GM23248 (cell line): ENCODE measurements around the gene UST. TPM values are rescaled to one million over a fixed set of nuclear protein-coding genes. Genes with fewer than 3 reads are reported as not detected.
"Not testable (repeated sequence)": the region's sequence is repeated elsewhere in the genome, so short reads cannot be mapped to it uniquely, and the experiment has no call there.

Experiments
- DNase-seq: peaks from one replicate; pipeline ENCODE4 v3.0.0-alpha.2; 2015
- H2AFZ ChIP-seq: fragments of 200-600 bp; sonication (generic); 2 replicates; pipeline ENCODE4 v1.6.1; 2016; ENCODE audit warnings: antibody characterized with exemption
- H3F3A ChIP-seq: fragments of 200-600 bp; sonication (generic); 2 replicates; pipeline ENCODE4 v1.6.1; 2016; ENCODE audit warnings: mild to moderate bottlenecking, antibody characterized with exemption, mixed run types; ENCODE audit not compliant: insufficient read depth
- H3K27ac ChIP-seq: fragments of 200-600 bp; sonication (generic); 2 replicates; pipeline ENCODE4 v1.5.1; 2016; ENCODE audit warnings: mild to moderate bottlenecking
- H3K27me3 ChIP-seq: fragments of 200-600 bp; sonication (generic); replicated peaks from 2 replicates; pipeline ENCODE4 v1.6.1; 2016; ENCODE audit warnings: mild to moderate bottlenecking; ENCODE audit not compliant: insufficient read depth
- H3K36me3 ChIP-seq: fragments of 200-600 bp; sonication (generic); 2 replicates; pipeline ENCODE4 v1.6.1; 2016; ENCODE audit warnings: low read depth, mild to moderate bottlenecking
- H3K4me1 ChIP-seq: fragments of 200-600 bp; sonication (generic); 2 replicates; pipeline ENCODE4 v1.6.1; 2016; ENCODE audit warnings: mild to moderate bottlenecking; ENCODE audit not compliant: insufficient read depth
- H3K4me2 ChIP-seq: fragments of 200-600 bp; sonication (generic); one replicate; pipeline ENCODE4 v1.6.1; 2016; ENCODE audit warnings: mild to moderate bottlenecking; ENCODE audit not compliant: unreplicated experiment
- H3K4me3 ChIP-seq: fragments of 200-600 bp; sonication (generic); 2 replicates; pipeline ENCODE4 v1.5.1; 2016; ENCODE audit warnings: mild to moderate bottlenecking
- H3K79me2 ChIP-seq: fragments of 200-600 bp; sonication (generic); 2 replicates; pipeline ENCODE4 v1.6.1; 2016; ENCODE audit warnings: mild to moderate bottlenecking; ENCODE audit not compliant: insufficient read depth
- H3K9ac ChIP-seq: fragments of 200-600 bp; sonication (generic); 2 replicates; pipeline ENCODE4 v1.6.1; 2016; ENCODE audit warnings: mild to moderate bottlenecking
- H3K9me2 ChIP-seq: fragments of 200-600 bp; sonication (generic); 2 replicates; pipeline ENCODE4 v1.6.1; 2016; ENCODE audit warnings: mixed run types, mild to moderate bottlenecking, moderate library complexity; ENCODE audit not compliant: insufficient read depth
- H3K9me3 ChIP-seq: fragments of 200-600 bp; sonication (generic); one replicate; pipeline ENCODE4 v1.6.1; 2017; ENCODE audit warnings: low read depth
- H4K20me1 ChIP-seq: fragments of 200-600 bp; sonication (generic); 2 replicates; pipeline ENCODE4 v1.6.0; 2016; ENCODE audit not compliant: insufficient read depth
- EZH2 ChIP-seq: fragments of 200-600 bp; sonication (generic); IDR thresholded peaks from 2 replicates; pipeline ENCODE4 v1.6.1; 2018; ENCODE audit warnings: antibody characterized with exemption, mild to moderate bottlenecking; ENCODE audit not compliant: insufficient read depth, poor library complexity, severe bottlenecking
- EZH2phosphoT487 ChIP-seq: fragments of 200-600 bp; sonication (generic); IDR thresholded peaks from 2 replicates; pipeline ENCODE4 v1.6.1; 2018; ENCODE audit warnings: antibody characterized with exemption, moderate library complexity, mild to moderate bottlenecking, low read depth; ENCODE audit not compliant: insufficient read depth
- WGBS, 2 experiments: methylation state at CpG; one replicate each; pipeline ENCODE4 v1.1.6; 2015 to 2017; ENCODE audit warnings: low lambda C conversion rate in 2 of 2, low coverage in 1 of 2; ENCODE audit errors: missing lambda C conversion rate in 2 of 2; 5-methylcytosine and 5-hydroxymethylcytosine counted together
- in situ Hi-C: fragments of 300-500 bp; cut with MboI; formaldehyde crosslinking; loops from 2 replicates; pipeline ENCODE4 v1.15.0; 2020
- polyA plus RNA-seq: library from polyadenylated mRNA; unstranded; fragments of >200 nt; fragmentation: Nextera tagmentation; extraction: Ambion mirVana; gene quantifications from 2 replicates; pipeline ENCODE4 v1.2.1, GENCODE V29; 2016
- total RNA-seq: library from RNA; depleted of rRNA; stranded (reverse); fragments of >200 nt; shearing (Covaris generic); gene quantifications from 2 replicates; pipeline ENCODE4 v1.2.3, GENCODE V29; 2014

The UST gene
- total and polyA plus RNA-seq, 2 experiments from 2014 or later, result 10.1 to 23.3 TPM

- Histone ChIP-seq H3K9me3 (no peaks in the 10 kb centered on the region), H3F3A (peaks cover 9% of the 10 kb centered on the region; the same call in 1 of the 2 replicates), H3K4me1 (peaks cover 17% of the 10 kb centered on the region), H3K27ac (no peak overlapping the region), H3K4me3 (no peak overlapping the region), H3K79me2 (no peaks in the 10 kb centered on the region), H4K20me1 (no peaks in the 10 kb centered on the region), H3K4me2 (no peak overlapping the region), H3K36me3 (no peaks in the 10 kb centered on the region), H3K9ac (no peak overlapping the region), H3K9me2 (no peaks in the 10 kb centered on the region), H2AFZ (no peak overlapping the region), H3K27me3 (no peaks in the 10 kb centered on the region)
- in situ Hi-C loops, result no loop called here
- TF ChIP-seq EZH2phosphoT487 (no peak), EZH2 (no peak)
- no peak for DNase-seq
- 57 to 61% methylated on average over 4 of the region's 4 CpGs for WGBS, 2 experiments
Measured at GRCh38 chr6:149098700-149099276, 352.0 kb downstream of the UST start.

GRCh38 chr6:149102324-149102723, 355.5 kb downstream of the UST start:
- no peaks in the 10 kb centered on the region for H3K36me3 ChIP-seq
- in situ Hi-C loops, result no loop called here
- no peak overlapping the region for H3K27ac ChIP-seq
- H3K4me2 ChIP-seq, result no peak overlapping the region
- no peaks in the 10 kb centered on the region for H3K4me1 ChIP-seq
- H3K27me3 ChIP-seq, result no peaks in the 10 kb centered on the region
- no peaks in the 10 kb centered on the region for H3F3A ChIP-seq
- H4K20me1 ChIP-seq, result no peaks in the 10 kb centered on the region
- H3K9ac ChIP-seq, result no peak overlapping the region
- no peak for TF ChIP-seq EZH2phosphoT487
- TF ChIP-seq EZH2, result no peak
- no peaks in the 10 kb centered on the region for H3K9me3 ChIP-seq
- DNase-seq, result no peak
- no peak overlapping the region for H2AFZ ChIP-seq
- H3K4me3 ChIP-seq, result no peak overlapping the region
- H3K79me2 ChIP-seq, result no peaks in the 10 kb centered on the region
- no peaks in the 10 kb centered on the region for H3K9me2 ChIP-seq

- H3K27me3 ChIP-seq, H3K36me3 ChIP-seq, H3F3A ChIP-seq, in situ Hi-C loops, H3K79me2 ChIP-seq, DNase-seq, H3K4me3 ChIP-seq, H3K9me2 ChIP-seq, H4K20me1 ChIP-seq, H3K9ac ChIP-seq, H3K27ac ChIP-seq, H2AFZ ChIP-seq, H3K4me1 ChIP-seq, H3K4me2 ChIP-seq, H3K9me3 ChIP-seq: not testable (repeated sequence)
- 91 to 96% methylated on average over 3 of the region's 3 CpGs for WGBS, 2 experiments
Measured at GRCh38 chr6:149103950-149104349, 357.1 kb downstream of the UST start.

- Histone ChIP-seq H3K36me3 (no peaks in the 10 kb centered on the region), H3K9ac (no peak overlapping the region), H4K20me1 (no peaks in the 10 kb centered on the region), H3K79me2 (no peaks in the 10 kb centered on the region), H3K9me3 (no peaks in the 10 kb centered on the region), H3K27me3 (no peaks in the 10 kb centered on the region; the same call in 1 of the 2 replicates), H3F3A (no peaks in the 10 kb centered on the region), H3K4me1 (no peaks in the 10 kb centered on the region), H3K4me3 (no peak overlapping the region), H3K4me2 (no peak overlapping the region), H2AFZ (no peak overlapping the region), H3K9me2 (no peaks in the 10 kb centered on the region), H3K27ac (no peak overlapping the region)
- DNase-seq, result no peak
- WGBS, 2 experiments, result 42 to 48% methylated on average over 5 of the region's 5 CpGs
- in situ Hi-C loops, result no loop called here
- no peak for TF ChIP-seq EZH2
- no peak for TF ChIP-seq EZH2phosphoT487
Measured at GRCh38 chr6:149107520-149107919, 360.7 kb downstream of the UST start.
